ENCODE results near the gene CLPSL2.

- no peak for TF ChIP-seq CTCF (IDR thresholded peaks at IDR 0.05)
- TF ChIP-seq POLR2A (IDR thresholded peaks at IDR 0.05) = no peak
These were observed 33.6 kb upstream of the CLPSL2 start for GRCh38 chr6:35742842-35743241.

Data from body of pancreas (tissue), 4 donors.